ENCODE results near the gene PMPCA.

The PMPCA gene

DNA sequence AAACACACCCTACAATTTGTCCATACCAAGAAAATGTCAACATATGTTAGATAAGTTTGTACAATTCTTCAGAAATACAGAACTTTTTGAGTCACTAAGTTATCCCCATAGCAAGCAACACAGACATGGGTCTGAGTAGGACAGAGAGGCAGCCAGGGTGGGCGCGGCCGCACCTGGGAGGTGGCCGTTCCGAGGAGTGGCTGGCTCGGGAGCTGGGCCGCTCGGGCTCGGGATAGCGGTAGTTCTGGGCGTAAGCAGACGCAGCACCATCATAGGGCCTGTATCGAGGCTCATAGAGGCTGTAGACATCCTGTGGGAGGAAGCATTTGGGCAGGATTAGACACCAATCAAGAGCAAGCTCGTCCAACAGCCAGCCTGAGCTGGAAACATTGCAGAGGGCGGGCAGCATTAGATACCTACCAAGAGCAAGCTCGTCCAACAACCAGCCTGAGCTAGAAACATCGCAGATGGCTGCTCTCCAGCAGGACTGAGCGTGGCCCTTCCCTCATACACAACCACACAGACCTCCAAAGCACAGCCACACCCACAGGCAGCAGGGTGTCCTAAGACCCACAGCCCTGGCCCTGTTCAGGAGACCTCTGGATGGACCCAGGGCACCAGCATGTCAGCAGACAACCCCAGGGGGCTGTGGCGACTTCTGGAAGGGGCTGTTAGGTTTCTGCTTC is 61.5 kb downstream of the PMPCA start:
- H3K4me1 Mint-ChIP-seq (ENCODE audit: low read depth) = peaks cover 3% of the 10 kb centered on the region
- peaks cover 99% of the 10 kb centered on the region for H3K36me3 Mint-ChIP-seq (ENCODE audit: low read depth)
- H3K27ac Mint-ChIP-seq = no peak overlapping the region
- no peak overlapping the region for H3K4me3 Mint-ChIP-seq
- H3K9me3 Mint-ChIP-seq = no peaks in the 10 kb centered on the region
- no peaks in the 10 kb centered on the region for H3K27me3 Mint-ChIP-seq
- DNase-seq = no peak

DNA sequence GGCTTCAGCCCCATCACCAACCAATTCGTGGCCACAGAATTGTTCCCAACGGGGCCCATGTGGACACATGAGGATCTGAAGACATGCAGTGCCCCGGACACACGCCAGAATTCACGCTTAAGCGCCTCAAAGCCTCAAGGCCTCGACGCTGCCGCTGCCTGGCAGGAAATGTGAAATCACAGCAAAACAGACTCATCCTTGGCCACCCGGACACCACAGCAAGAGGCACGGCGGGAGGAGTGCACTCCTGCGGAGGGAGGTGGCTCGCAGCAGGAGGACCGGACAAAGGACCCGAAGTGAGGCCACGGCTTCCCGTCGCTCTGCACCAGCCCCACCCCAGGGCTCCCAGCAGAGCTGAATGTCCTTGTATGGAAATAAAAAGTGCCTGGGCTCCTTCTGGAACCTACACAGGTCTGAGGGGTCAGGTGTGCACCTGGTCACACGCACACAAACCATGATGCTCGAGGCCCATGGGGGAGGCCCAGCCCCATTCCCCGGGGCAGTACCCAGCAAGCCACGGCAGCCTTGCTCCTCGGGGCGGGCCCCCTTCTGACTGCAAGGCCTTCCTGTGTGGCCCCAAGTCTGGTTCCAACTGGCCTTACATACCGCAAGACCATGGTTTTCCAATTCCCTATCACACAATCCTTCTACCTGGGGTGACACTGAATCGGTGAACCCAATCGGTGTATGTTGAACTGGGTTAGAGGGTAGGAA is 62.3 kb downstream of the PMPCA start:
- no peaks in the 10 kb centered on the region for H3K9me3 Mint-ChIP-seq
- H3K27ac Mint-ChIP-seq = peak overlapping the region; percentile 15
- no peak for DNase-seq
- H3K27me3 Mint-ChIP-seq = no peaks in the 10 kb centered on the region
- no peak overlapping the region for H3K4me3 Mint-ChIP-seq
- H3K4me1 Mint-ChIP-seq (ENCODE audit: low read depth) = peaks cover 5% of the 10 kb centered on the region
- H3K36me3 Mint-ChIP-seq (ENCODE audit: low read depth) = peaks cover 99% of the 10 kb centered on the region

GRCh38 chr9:136473354-136473721 is 62.9 kb downstream of the PMPCA start:
- no peaks in the 10 kb centered on the region for H3K9me3 Mint-ChIP-seq
- H3K4me1 Mint-ChIP-seq (ENCODE audit: low read depth) = peaks cover 7% of the 10 kb centered on the region
- no peak for DNase-seq
- no peaks in the 10 kb centered on the region for H3K27me3 Mint-ChIP-seq
- H3K4me3 Mint-ChIP-seq = no peak overlapping the region
- H3K27ac Mint-ChIP-seq = peak overlapping the region; percentile 15
- peaks cover 100% of the 10 kb centered on the region for H3K36me3 Mint-ChIP-seq (ENCODE audit: low read depth)
